NCI-H226 (cell line): ENCODE measurements around the gene GIPR.
"Not testable (repeated sequence)": the region's sequence is repeated elsewhere in the genome, so short reads cannot be mapped to it uniquely, and the experiment has no call there.

Experiments used
- DNase-seq: peaks from one replicate; pipeline ENCODE4 v3.0.0-alpha.2; 2015

Gene GIPR

DNA sequence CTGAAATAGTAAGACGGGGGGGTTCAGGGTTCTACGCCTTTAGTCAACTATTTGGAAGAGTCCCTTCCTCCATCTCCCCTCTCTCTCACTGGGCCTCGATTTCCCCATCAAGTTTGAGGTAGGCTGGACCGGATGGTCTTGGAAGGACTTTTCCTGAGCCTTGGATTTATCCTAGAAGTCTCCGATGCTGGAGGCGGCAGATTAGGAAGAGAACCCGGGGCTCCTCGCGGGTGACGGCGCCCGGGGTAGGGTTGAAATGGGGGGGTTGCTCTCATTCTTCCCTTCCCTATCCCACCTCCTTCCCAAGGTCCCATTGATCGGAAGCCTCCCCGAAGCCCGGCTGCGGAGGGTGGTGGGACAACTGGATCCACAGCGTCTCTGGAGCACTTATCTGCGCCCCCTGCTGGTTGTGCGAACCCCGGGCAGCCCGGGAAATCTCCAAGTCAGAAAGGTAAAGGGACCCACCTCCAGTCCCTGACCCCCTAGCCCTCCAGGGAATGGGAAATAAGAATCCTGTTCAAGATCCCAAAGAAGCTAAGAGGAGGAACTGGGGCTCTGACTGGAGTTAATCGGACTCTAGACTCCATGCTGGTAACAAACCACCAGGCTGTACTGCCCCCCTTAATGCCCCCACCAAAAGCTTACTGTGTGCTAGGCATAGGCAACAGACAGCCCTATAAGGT is 25.2 kb downstream of the GIPR start:
- DNase-seq, result peak; percentile 49

DNA sequence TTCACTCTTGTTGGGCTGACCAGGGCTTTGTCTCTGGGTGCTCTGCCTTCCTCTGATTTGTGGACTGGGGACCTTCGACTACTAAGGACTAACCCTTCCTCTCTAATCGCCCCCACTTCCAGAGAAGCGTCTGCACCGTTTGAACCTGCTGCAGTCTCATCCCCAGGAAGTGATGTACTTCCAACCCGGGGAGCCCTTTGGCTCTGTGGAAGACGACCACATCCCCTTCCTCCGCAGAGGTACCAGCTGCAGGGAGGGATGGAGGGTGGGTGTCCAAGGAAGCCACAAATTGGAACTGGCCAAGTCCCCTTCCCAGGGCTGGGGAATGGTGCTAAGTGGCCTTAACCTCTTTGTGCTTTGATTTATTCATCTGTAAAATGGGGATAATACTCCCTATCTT is 33.7 kb downstream of the GIPR start:
- DNase-seq, result no peak

DNA sequence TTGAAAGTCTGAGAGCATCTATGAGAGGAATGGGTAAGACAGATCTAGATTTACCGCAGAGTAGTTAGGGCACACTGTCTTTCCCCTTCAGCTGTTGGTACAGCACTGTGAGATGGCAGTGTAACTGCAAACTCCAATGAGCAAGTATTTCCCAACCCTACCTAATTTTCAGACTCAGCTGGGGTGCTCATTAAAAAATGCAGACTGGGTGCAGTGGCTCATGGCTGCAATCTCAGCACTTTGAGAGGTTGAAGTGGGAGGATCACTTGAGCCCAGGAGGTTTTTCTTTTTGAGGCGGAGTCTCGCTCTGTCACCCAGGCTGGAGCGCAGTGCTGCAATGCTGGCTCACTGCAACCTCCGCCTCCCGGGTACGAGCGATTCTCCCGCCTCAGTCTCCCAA is 37.1 kb downstream of the GIPR start:
- no peak for DNase-seq

DNA sequence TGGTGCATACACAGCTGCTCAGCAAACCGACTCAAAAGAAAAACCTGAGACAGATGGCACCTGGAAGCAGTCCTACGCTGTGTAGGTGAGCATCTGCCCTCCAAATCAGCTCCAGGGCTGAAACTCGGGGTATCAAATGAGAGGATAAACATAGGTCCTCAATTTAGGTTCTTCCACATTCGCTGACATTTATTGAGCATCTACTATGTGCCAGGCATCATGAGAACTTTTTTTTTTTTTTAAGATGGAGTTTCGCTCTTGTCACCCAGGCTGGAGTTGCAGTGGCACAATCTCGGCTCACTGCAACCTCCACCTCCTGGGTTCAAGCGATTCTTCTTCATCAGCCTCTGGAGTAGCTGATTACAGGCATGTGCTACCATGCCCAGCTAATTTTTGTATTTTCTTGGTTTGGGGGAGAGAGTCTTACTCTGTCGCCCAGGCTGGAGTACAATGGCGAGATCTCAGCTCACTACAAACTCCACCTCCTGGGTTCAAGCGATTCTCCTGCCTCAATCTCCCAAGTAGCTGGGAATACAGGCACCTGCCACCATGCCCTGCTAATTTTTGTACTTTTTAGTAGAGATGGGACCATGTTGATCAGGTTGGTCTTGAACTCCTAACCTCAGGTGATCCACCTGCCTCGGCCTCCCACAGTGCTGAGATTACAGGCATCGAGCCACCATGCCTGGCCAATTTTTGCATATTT is 37.8 kb downstream of the GIPR start:
- DNase-seq, result no peak

DNA sequence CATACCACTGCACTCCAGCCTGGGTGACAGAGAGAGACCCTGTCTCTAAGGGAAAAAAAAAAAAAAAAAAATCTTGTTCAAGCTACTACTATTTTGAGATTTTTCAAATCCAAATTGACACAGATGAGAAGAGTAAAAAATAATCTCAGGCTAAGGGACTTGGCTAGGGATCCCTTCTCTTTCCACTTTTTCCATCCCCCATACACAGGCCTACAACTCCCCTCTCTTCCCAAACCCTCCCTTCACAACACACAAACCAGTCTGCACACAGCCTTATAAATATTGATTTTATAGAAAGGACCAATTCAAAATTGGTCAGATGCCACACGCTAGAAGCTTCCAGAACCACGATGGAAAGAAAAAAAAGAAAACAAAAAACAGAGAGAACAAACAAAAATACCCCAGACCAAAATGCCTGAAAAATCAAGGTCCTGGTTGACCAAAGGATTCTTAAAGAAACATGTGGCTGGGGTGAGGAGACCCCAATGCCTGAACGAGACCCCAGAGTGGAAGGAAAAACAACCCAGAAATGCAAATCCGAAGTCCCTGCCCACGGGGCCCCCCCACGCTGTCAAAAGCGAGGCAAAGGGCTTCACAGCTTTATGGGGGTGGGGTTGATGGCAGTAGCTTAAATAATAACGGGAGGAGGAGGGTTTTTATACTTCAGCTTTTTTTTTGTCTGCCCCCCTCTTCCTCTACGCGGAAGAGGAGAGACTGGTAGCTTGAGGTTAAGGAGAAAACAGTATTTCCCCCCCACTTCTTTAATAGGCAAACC is 42.5 kb downstream of the GIPR start:
- no peak for DNase-seq

DNA sequence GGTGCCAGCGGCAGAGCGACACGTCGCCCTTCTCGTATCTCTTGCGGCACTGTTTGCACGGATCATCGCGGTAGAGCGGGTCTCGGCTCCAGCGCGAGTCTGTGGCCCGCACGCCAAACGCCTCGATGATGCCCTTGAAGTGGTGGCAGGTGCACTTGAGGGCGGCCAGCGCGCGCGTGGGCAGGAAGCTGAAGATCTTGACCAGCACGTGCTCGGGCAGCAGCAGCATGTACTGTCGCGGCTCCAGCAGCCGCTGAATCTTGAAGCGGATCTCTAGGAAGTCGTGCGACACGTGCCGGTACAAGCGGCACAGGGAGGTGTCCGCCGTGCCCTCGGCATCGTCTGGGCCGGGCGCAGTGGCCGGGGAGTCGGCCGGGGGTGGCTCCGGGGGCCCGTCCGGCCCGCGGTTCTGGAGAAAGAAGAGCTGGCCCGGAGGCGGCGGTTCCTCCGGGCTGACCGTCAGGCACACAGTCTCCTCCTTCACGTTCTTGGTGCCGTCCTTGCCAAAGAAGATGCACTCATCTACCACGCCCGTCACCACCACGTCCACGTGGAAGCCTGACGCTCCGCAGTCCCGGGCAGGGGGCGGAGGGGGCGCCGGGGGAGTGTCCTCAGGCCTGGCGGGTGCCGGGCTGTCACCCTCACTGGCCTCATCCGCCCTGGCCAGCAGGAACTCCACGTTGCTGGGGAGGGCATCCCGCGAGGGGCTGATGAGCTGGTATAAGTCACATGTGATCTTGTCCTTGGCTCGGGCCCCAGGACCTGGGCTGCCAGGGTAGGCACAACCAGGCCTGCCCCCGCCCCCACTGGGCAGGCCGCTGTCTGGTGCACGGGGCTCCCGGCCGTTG is 44.1 kb downstream of the GIPR start:
- no peak for DNase-seq

DNA sequence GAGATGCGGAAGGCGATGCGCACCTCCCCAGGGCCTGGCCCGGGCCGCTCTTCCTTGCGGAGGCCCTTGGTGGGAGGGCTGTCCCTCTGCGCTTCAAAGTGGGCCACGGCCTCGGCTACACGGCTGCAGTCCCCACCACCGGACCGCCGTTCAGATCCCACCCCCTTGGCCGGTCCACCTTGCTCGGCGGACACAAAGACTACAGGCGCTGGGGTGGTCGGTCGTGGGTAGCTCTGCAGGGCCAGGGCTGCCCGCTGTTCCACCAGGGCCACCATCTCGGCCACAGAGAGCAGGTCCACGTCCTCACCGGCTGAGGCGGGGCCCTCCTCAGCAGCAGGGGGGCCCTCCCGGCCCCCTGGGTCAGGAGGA is 44.7 kb downstream of the GIPR start:
- no peak for DNase-seq

DNA sequence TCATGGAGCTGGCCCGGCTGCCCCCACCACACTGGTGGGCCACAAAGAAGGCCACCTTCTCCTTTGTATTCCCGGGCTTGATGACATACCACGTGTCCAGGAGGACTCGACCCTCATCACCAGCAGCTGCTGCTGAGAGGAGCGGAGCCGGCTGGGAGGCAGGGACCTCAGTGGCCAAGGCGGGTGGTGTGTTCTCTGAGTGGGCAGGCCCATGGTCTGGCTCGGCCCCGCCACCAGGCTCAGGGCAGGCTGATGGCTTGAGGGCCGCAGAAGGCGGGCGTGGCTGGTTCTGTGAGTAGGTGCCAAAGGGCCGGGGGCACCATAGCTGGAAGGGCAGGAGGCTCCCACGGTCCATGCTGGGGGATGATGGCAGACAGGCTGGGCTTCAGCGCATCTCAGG is 45.1 kb downstream of the GIPR start:
- no peak for DNase-seq

DNA sequence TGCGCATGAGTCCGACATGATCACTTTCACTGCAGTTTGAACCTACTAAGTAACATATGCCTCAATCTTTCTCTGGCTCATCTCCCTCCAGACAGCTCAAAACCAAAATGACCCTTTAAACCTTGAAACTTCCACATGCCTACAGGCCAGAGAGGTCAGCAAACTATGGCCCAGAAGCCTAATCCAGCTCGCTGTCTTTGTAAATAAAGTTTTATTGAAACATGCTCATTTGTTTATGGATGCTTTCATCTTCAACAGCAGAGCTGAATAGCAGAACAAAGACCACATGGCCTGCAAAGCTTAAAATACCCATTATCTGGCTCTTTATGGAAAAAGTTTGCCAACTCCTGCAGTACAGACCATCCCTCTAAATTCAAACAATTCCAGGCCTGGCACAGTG is 47.1 kb downstream of the GIPR start:
- no peak for DNase-seq

DNA sequence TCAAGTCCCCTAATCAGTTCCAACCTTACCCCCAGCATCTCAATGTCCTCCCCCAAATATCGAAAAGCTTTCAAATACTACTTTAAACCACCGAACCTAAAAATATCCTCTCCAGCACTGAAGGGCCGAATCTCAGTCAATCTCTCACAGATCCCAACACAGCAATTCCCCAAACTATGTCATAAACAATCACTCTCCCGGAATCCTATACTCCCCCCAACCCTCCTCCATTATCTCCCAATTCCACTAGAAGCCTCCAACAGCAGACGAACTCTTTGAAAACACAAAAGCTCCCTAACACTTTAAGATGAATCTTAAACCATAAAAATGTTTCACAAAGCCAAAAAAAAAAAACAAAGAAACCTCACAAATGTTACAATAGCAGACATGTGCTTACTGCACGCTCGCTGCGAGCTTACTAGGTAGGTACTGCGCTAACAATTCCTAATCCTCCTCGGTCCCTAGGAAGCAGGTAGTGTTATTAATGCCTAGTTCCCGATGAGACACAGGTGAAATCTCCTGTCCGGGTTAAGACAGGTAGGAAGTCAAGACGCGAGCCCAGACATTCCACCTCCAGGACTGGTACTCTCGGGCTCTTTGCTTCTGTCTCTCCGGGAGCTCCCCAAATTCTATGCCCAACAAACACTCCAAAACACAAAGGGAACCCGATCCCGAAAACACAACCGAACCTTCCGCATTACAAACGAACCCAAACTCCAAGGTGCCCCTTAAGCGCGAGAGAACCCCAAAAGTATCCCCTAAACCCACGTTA is 48.5 kb downstream of the GIPR start:
- DNase-seq, result no peak

DNA sequence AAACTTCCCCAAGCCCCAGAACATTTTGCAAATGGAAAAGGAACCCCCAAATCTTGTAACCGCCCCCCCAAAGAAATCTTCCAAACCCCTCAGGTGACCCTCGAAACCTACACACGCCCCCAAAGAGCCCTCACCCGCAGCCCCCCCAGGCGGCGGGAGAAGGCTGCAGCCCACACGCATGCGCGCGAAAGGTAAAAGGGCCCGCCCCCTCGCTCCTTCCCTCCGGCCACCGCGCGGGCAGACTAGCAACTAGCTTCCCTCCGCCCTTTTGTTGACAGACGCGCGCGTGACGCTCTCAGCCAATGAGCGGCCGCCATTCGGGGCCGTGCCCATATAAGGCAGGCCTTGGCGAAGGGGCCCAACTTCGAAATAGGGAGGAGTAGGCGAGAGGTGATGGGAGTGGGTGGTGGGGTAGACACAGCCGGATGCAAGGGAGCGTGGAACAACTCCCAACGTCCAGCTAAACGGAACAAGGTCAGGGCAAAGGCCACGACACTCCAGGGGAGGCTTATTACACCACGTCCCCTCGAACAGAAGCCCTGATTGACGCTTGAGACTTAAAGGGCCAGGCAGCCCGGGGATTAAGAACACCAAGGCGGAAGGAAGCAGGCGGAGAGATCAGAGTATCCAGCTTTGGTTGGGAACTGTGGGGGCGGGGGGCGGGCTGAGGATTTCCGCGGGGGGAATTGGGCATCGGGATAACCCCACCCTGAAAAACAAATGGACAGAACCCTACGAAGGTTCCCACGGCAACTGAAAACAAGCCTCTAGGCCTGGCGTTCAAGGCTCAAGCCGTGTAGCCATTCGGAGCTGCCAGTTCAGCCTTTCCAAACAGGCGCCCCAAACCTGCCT is 49.3 kb downstream of the GIPR start:
- peak; percentile 99 for DNase-seq

DNA sequence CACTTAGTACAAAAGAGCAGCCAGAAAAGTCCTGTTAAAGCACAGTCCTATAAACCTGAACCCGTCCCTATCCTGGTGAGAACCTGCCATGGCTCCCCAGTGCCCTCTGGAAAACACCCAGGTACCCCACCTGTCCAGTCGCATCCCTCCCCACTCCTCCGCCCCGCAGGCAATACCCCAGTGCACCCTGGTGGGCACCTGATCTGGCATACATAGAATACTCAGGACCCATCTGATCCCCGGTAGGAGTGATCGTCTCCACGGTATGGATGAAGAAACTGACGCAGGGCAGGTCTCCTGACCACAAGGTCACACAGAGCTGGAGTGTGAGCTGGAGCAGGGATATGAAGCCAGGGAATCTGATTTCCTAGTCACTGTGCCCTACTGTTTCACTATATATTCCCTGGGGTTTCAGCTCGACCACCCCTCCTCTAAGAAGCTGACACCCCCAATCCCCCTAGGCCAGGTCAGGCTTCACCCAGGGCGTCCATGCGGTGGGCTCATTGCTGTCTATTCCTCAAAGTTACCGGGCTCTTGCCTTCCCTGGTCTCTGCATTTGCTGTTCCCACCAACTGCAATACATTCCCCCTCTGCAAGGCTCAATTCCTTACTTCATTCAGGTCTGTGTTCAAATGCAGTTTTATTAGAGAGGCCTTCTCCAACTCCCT is 50.1 kb downstream of the GIPR start:
- DNase-seq, result no peak

DNA sequence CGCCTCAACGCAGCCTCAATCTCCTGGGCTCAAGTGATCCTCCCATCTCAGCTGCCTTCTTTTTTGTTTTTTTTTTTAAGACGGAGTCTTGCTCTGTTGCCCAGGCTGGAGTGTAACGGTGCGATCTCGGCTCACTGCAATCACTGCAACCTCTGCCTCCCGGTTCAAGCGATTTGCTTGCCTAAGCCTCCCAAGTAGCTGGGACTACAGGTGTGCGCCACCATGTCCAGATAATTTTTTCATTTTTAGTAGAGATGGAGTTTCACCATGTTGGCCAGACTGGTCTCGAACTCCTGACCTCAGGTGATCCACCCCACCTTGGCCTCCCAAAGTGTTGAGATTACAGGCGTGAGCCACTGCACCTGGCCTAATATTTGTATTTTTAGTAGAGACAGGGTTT is 52.0 kb downstream of the GIPR start:
- DNase-seq, result not testable (repeated sequence)

DNA sequence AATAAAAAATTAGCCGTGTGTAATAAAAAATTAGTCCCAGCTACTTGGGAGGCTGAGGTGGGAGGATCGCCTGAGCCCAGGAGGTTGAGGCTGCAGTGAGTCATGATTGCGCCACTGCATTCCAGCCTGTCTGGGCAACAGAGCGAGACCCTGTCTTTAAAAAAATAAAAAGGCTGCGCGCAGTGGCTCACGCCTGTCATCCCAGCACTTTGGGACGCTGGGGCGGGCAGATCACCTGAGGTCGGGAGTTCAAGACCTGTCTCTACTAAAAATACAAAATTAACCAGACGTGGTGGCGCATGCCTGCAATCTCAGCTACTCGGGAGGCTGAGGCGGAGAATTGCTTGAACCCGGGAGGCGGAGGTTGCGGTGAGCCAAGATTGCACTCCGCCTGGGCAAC is 60.7 kb downstream of the GIPR start:
- not testable (repeated sequence) for DNase-seq

DNA sequence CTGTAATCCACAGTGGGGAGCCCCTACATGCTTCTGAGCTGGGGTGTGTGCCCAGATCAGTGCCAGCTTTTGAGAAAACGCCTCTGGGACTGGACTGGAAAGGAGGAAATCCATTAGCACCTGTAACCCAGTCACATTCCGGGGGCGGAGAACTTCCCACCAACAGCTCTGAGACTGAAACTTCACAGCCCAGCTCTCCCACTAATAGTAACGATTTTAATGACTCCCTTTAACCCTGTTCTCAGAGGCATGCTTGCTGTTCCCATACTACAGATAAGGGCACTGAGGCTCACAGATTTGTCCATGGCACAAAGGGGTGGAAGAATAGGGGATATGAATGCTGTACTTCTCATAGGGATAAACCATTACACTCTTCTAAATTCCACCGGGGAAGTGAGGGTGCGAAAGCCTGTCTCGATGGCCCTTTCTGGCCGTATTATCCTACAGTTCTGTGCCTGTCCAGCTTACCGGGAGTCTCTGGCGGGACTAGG is 61.8 kb downstream of the GIPR start:
- peak; percentile 15 for DNase-seq

DNA sequence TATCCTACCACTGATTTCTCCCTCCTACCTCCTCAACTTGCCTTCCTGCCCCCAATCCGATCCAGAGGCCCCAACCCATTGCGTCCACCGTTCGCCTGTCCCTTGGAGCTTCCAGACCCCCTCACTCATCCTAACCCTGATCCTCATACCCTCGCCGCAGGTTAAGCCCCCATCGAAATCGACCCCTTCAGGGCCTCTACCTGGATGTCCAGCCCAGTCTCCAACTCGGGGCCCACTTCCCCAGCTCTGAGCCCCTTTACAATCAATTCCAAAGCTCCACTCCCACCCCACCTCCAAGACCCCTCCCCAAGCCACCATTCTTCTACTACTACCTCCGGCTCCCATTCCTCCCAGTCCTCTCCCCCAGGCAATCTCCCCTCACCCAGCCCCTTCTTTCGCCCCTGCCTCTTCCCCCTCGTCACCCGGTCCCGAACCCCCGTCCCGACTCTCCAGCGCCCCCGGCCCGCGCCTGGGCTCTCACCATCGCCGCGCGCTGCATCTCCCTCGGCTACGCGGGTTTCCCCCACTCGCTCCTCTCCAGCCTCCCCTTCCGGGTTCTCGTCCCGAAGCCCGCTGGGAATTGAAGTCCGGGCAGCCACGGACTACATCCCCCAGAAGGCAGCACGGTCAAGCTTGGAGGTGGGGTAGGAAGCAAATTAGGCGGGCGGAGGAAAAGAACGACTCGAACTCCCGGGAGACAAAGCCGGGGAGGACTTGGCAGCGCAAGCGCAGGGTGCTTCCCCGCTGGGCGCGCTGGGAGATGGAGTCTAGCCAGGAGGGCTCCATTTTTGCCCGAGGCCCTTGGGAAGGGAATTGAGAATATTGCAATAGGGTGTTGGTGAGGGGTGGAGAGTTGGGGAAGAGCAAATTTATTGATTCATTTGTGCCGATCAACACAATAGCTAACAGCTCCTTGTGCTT is 62.6 kb downstream of the GIPR start, which contains the start of gene FBXO46:
Gene FBXO46 (minus strand): TSS at position 529 of the 921 bp plus-strand sequence. CDS start 17,401 bp downstream, outside the sequence.
- DNase-seq, result peak; percentile 98
